GM19438 (cell line): Measurements from ENCODE around the gene RILPL2.
"Not testable (repeated sequence)": the region's sequence is repeated elsewhere in the genome, so short reads cannot be mapped to it uniquely, and the experiment has no call there.

ENCODE experiments used
- ATAC-seq: cut with Tn5 transposase; IDR thresholded peaks from one replicate; pipeline ENCODE4 v1.9.1; 2021; ENCODE audit warnings: low read depth; ENCODE audit not compliant: unreplicated experiment

RILPL2 gene

DNA sequence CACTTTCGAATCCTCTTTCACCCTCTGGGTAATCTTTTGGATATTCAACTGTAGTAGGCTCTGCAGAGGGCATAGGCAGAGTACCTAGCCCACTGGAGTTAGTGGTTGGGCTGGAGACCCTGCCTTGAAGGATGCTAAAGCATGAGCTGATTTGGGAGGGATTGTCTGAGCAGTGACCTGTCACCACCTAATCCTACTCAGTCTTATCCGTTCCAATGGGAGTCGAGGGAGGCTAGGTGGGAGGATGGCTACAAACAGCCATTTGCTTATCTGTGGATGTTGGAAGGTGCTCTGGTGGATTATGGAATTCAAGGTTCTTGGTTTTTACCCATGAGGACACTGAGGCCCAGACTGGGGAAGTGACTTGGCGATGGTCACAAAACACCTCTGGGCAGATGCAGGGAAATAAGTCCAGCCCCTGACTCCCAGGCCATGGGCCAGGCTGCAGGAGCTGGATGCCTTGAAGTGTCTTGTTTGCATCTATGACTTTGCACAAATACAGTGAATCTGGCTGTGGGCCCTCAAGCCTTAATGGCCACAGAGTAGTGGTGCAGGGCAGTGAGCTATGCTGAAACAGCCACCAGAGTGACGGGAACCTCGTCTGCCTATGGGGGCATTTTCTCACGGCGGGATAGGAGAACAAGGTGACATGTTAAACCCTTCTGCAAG is 48.8 kb downstream of the RILPL2 start:
- no peak for ATAC-seq

DNA sequence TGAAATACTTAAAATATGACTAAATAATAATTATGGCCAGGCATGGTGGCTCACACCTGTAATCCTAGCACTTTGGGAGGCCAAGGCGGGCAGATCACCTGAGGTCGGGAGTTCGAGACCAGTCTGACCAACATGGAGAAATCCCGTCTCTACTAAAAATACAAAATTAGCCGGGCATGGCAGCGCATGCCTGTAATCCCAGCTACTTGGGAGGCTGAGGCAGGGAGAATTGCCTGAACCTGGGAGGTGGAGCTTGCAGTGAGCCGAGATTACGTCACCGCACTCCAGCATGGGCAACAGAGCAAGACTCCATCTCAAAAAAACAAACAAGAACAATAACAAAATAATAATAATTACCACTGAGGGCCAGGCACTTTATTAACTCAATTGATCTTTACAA is 50.9 kb downstream of the RILPL2 start:
- not testable (repeated sequence) for ATAC-seq

DNA sequence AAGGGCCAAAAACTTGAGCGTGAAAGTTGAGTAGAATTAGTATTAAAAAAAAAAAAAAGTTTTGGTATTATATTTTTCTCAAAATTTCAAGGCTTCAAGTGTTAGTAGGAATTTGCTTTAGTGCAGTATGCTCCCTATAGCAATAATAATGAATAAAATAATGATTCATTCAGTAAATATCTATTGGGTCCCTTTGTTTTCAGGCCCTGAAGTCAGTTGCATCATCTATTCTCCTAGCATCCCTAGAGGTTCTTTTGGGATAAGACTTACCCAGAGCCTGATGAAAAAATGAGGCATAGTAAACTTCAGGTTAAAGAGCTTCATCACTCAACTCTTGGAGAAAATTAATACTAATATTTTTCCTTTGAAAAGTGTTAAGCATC is 51.5 kb downstream of the RILPL2 start:
- ATAC-seq: no peak

DNA sequence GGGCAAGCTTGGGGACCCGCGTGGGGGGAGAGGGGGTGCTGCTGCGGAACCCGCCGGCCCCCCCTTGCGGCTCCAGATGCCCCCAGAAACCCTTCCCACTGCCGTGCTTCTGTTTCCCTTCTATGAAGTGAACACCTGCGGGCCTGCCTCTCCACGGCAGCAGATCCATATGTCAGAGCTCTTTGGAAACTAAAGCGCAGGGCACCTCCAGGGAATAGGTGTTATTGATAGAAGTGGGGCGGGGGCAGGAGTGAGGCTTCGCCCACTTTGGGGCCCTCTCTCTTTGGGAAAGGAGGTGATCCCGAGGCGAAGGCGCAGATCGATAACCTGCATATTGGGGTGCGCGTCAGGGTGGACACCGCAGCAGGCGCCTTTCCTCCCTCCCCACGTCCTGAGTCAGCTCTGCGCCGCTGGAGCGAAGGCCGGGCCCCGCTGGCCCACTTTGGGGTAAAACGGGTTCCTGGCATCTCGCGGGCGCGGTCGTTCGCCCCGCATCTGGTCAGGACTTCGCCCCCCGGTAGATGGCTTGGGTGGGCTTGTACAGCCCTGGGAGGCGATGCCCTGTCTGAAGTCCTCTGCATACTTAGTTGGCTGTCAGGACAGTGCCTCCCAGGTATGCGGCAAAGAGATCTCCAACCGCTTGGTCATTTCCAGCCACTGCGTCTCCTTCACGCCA is 52.0 kb downstream of the RILPL2 start:
- no peak for ATAC-seq

DNA sequence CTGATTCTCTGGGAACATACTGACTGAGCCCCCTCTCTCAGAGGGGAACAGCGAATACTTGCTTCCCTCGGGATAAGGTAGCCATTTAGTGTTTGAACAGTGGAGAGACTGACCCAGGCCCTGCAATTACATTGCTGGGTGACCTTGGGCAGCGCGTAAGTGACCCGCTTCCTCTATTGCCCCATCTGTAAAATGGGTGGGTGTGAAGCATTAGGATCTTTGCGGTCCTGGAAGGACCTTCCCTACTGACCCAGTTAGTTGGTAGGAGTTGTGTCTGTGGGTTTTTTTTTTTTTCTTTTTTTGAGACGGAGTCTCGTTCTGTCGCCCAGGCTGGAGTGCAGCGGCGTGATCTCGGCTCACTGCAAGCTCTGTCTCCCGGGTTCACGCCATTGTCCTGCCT is 53.8 kb downstream of the RILPL2 start:
- no peak for ATAC-seq

DNA sequence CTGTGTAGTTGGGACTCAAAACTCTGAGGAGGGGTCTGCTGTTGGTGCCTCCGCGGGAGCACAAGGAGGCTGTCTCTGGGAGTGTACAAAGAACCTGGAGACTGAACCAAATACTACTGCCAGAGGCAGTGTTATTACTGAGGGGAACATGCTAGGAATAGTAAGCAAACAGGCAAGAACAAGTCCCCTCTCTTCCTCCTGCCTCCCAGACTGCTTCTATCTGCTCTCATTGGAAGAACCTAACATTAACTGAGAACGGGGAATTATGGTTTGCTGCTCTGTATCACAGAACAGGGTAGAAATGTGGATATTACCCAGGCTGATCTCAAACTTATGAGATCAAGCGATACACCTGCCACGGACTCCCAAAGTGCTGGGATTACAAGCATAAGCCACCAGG is 57.1 kb downstream of the RILPL2 start:
- no peak for ATAC-seq

DNA sequence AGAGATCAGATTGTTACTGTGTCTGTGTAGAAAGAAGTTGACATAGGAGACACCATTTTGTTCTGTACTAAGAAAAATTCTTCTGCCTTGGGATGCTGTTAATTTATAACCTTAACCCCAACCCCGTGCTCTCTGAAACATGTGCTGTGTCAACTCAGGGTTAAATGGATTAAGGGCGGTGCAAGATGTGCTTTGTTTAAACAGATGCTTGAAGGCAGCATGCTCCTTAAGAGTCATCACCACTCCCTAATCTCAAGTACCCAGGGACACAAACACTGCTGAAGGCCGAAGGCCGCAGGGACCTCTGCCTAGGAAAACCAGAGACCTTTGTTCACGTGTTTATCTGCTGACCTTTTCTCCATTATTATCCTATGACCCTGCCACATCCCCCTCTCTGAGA is 64.1 kb downstream of the RILPL2 start:
- ATAC-seq: not testable (repeated sequence)

DNA sequence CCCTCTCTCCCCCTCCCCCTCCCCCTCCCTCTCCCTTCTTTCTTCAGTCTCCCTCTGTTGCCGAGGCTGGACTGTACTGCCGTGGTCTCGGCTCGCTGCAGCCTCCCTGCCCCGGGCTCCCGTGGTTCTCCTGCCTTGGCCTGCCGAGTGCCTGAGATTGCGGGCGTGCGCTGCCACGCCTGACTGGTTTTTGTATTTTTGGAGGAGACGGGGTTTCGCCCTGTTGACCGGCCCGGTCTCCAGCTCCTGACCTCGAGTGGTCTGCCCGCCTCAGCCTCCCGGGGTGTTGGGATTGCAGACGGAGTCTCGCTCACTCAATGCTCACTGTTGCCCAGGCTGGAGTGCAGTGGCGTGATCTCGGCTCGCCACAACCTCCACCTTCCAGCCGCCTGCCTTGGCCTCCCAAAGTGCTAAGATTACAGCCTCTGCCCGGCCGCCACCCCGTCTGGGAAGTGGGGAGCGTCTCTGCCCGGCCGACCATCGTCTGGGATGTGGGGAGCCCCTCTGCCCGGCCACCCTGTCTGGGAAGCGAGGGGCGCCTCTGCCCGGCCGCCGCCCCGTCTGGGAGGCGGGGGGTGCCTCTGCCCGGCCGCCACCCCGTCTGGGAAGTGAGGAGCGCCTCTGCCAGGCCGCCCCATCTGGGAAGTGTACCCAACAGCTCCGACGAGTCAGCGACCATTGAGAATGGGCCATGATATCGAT is 64.7 kb downstream of the RILPL2 start:
- not testable (repeated sequence) for ATAC-seq

DNA sequence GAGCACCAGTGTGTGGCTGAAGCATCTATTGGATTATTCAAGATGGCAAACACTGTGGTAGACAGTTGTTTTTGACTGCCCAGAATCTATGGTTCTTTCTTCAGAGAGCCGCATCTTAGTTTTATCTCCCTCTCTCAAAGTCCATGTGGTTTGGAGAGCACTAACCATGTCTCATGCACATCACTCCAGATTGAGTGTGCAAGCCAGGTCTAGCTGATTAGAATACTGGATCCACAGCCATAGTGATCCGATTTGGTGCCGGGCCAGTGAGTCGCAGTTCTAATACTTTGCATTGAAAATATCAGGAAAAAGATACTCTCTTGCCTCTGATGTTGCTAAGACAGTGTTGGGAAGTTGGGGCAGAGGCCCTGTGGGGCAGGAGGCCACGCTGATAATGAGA is 67.3 kb downstream of the RILPL2 start:
- ATAC-seq: no peak

DNA sequence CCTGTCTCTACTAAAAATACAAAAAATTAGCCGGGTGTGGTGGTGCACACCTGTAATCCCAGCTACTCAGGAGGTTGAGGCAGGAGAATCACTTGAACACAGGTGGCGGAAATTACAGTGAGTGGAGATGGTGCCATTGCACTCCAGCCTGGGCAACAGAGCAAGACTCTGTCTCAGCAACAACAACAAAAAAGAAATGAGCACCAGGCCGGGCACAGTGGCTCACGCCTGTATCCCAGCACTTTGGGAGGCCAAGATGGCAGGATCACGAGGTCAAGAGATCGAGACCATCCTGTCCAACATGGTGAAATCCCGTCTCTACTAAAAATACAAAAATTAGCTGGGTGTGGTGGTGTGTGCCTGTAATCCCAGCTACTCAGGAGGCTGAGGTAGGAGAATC is 68.1 kb downstream of the RILPL2 start:
- ATAC-seq: not testable (repeated sequence)

DNA sequence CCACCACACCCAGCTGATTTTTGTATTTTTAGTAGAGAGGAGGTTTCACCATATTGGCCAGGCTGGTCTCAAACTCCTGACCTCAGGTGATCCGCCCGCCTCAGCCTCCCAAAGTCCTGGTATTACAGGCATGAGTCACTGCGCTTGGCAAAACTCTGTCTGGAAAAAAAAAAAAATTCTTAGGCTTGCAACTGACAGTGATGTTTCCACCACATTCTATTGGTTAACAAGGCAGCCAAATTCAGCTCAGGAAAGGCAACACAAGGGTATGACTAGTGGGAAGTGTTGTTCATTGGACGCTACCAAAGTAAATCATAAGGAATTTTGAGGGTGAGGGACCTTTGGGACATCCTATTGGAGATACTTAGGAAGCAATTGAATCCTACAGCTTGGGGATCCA is 69.0 kb downstream of the RILPL2 start:
- ATAC-seq: no peak
